ENCODE data around the gene EXOC4. TPM values are rescaled to one million over a fixed set of nuclear protein-coding genes. Genes with fewer than 3 reads are reported as not detected.

EXOC4 gene
- total and polyA plus RNA-seq, 2 of the 8 experiments (the other 6 are each of a cell fraction or from before 2014, with no cell fraction given): 27.0 to 67.3 TPM

- peak overlapping the region; percentile 65 for H2AFZ ChIP-seq (ENCODE audit: low read length)
- no peak overlapping the region for H2BK120ac ChIP-seq (replicated peaks; ENCODE audit: low read depth, low read length)
- peak overlapping the region; percentile 62; the same call in 1 of the 2 replicates for H3K18ac ChIP-seq (ENCODE audit: extremely low read depth, low read length)
- no peaks in the 10 kb centered on the region for H3K9me3 ChIP-seq (ENCODE audit: insufficient read depth in 2 of 2, low read depth in 1 of 2, low read length in 1 of 2)
- TF ChIP-seq CTCF (IDR thresholded peaks at IDR 0.05; ENCODE audit: control extremely low read depth in 1 of 3, insufficient read depth in 1 of 3, low read depth in 1 of 3, low read length in 3 of 3) (no peak), CHD2 (IDR thresholded peaks at IDR 0.05; ENCODE audit: low read length) (no peak), TCF12 (IDR thresholded peaks at IDR 0.05; ENCODE audit: low read depth, low read length) (no peak)
- H3K79me2 ChIP-seq (ENCODE audit: control insufficient read depth in 1 of 2, insufficient read depth in 2 of 2, low read length in 2 of 2): peaks cover 9 to 52% of the 10 kb centered on the region in 2 experiments; a peak in 3 of 4 replicates
- H4K91ac ChIP-seq (replicated peaks; ENCODE audit: insufficient read length, low read length): no peak overlapping the region
- no peak overlapping the region for H3K4ac ChIP-seq (replicated peaks; ENCODE audit: insufficient read length, low read depth, low read length)
- WGBS, 2 experiments (ENCODE audit: extremely low coverage in 1 of 2, insufficient coverage in 1 of 2, insufficient read length in 1 of 2, insufficient replicate concordance in 2 of 2, low coverage in 1 of 2, low lambda C conversion rate in 2 of 2, missing lambda C conversion rate in 1 of 2): 10% methylated on average over 7 of the region's 7 CpGs; no CpG with 5 or more reads in 1 of the 2 experiments
- H4K20me1 ChIP-seq (replicated peaks in 1 of 2; ENCODE audit: control insufficient read depth in 1 of 2, insufficient read depth in 2 of 2, low read length in 2 of 2): no peaks in the 10 kb centered on the region
- H3K4me1 ChIP-seq (replicated peaks in 1 of 4; ENCODE audit: control insufficient read depth in 3 of 4, insufficient read depth in 4 of 4, low read length in 3 of 4): no peaks in the 10 kb centered on the region; a peak in 2 of 7 replicates
- CTCF ChIA-PET (ENCODE audit: partially characterized antibody): interaction anchor here (0.6 to 1.4 kb wide), 2 partner anchors 180 to 569 kb away, joined by 3 to 4 read pairs; no protein-coding TSS in a partner anchor
- no peak overlapping the region for H2BK20ac ChIP-seq (ENCODE audit: low read length)
- H2BK15ac ChIP-seq (ENCODE audit: low read length): no peak overlapping the region
- POLR2A ChIA-PET (ENCODE audit: partially characterized antibody): interaction anchor here (1.2 to 2.6 kb wide), 5 partner anchors 9 to 172 kb away, joined by 3 to 14 read pairs (median 4); partner anchors contain the start of gene CHCHD3
- H3K23ac ChIP-seq (ENCODE audit: insufficient read length): no peak overlapping the region
- H3K4me2 ChIP-seq (ENCODE audit: insufficient read depth in 1 of 2, low read depth in 2 of 2, low read length in 2 of 2): peak overlapping the region; percentile 82 to 87
- DNase-seq (ENCODE audit: low read depth in 1 of 2, low spot score in 2 of 2) (no peak), FAIRE-seq (no peak)
- no peaks in the 10 kb centered on the region for H3K36me3 ChIP-seq (ENCODE audit: control insufficient read depth in 2 of 4, insufficient read depth in 4 of 4, low read length in 3 of 4)
- H3K56ac ChIP-seq (replicated peaks; ENCODE audit: insufficient read length, low read depth, low read length): peak overlapping the region; percentile 3
- no peak overlapping the region for H4K8ac ChIP-seq (ENCODE audit: extremely low read depth, insufficient read depth, low read length)
- H3K27ac ChIP-seq (ENCODE audit: low read depth, low read length): peak overlapping the region; percentile 82
- H3K23me2 ChIP-seq (ENCODE audit: low read depth, low read length): peaks cover 2% of the 10 kb centered on the region; the same call in 1 of the 2 replicates
- no peak overlapping the region for H2AK5ac ChIP-seq (ENCODE audit: low read depth, low read length)
- no peaks in the 10 kb centered on the region for H3K27me3 ChIP-seq (replicated peaks in 1 of 4; ENCODE audit: control insufficient read depth in 3 of 4, extremely low read depth in 1 of 4, insufficient read depth in 3 of 4, low read length in 3 of 4)
- H3K79me1 ChIP-seq (ENCODE audit: low read depth, low read length): peaks cover 5% of the 10 kb centered on the region
- no peak overlapping the region for H2BK12ac ChIP-seq (ENCODE audit: low read depth, low read length)
- H3K4me3 ChIP-seq (ENCODE audit: extremely low read depth in 1 of 4, insufficient read depth in 2 of 4, low read depth in 3 of 4, low read length in 4 of 4): peak overlapping the region; percentile 59 to 95 (median 88)
- H2BK5ac ChIP-seq (ENCODE audit: low read depth, low read length): peak overlapping the region; percentile 62
- peak overlapping the region; percentile 68 to 82 (median 74) for H3K9ac ChIP-seq (replicated peaks in 1 of 4; ENCODE audit: extremely low read depth in 1 of 4, low read depth in 3 of 4, low read length in 3 of 4)
- H4K5ac ChIP-seq (ENCODE audit: insufficient read length, low read depth, low read length): peak overlapping the region; percentile 67
- H3K14ac ChIP-seq (ENCODE audit: insufficient read length): no peak overlapping the region
Measured at GRCh38 chr7:133253519-133253875, 619 bp downstream of the EXOC4 start.
